Frontal cortex (tissue), 4 donors: Measurements from ENCODE around the gene BRINP3. TPM values are rescaled to one million over a fixed set of nuclear protein-coding genes. Genes with fewer than 3 reads are reported as not detected.
"Not testable (repeated sequence)": the region's sequence is repeated elsewhere in the genome, so short reads cannot be mapped to it uniquely, and the experiment has no call there.

ENCODE experiments used
- DNase-seq, 2 donors: peaks; one replicate each; pipeline ENCODE4 v3.0.0; 2012; ENCODE audit warnings: low spot score in 2 of 2
- FAIRE-seq: peaks from 2 replicates; lab custom pipeline; 2012; peaks lifted over from hg19 to GRCh38; lab: Jason Lieb, UNC
- total RNA-seq: library from RNA; depleted of rRNA; stranded (reverse); fragments of >200 nt; gene quantifications from one replicate; pipeline ENCODE4 v1.2.3, GENCODE V29; 2014
- donor health status: control.
- donor health status: control.
- donor health status: control.

BRINP3 gene
- total RNA-seq, 1 donor from 2014 or later, result 51.8 TPM

DNA sequence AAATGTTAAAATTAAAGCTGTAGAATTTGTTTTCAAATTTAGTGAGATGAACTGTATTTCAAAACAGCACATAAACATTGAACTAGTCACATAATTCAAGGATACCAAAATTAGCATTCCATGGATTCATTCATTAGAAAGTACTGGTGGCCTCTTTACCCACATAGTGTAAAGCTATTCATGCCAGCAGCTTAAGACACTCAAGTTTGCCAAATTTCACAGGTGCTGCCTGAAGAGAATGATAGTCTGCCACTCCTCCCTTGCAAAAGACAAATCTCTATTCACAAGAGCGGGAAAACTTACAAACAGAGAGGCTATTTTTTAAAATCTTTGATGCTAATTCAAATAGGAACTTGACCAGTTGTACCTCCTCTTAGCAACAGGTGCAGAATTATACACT is 337.0 kb downstream of the BRINP3 start:
- DNase-seq (no peak), FAIRE-seq (no peak)

DNA sequence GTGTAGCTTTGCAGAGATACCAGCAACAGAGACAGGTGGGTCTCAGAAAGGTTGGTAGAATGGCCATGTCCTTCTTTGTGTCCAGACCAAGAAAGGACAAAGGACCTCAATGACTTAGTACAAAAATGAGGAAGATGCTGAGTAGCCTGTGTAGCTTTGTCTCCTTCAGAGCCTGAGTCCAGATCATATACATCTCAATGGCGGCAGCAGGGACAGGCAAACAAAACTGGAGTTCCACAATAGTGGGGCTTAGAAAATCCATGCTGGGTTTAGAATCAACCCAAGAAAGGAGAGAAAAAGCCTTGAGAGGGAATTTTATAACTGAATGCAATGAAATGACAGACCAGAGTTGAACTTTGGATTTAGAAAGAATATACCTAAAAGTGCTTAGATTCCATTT is 339.0 kb downstream of the BRINP3 start:
- DNase-seq (no peak), FAIRE-seq (no peak)

DNA sequence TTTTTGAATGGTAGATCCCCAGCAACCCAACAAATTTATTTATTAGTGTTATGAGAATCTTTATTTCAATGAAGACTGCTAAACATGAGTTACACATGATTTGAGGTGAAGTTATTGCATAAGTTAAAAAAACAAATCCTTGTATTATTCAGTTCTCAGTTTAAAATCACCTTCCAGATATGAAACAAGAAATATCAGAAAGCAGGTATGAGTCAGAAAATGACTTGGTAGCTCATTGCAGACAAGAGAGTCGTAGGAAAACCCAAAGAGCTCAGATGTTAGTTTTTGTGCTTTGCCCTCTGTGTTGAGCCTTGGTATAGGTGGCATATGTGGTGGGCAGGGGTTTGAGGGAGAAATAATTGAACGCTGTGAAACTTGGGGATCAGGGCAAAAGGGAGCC is 339.4 kb downstream of the BRINP3 start:
- no peak for FAIRE-seq

DNA sequence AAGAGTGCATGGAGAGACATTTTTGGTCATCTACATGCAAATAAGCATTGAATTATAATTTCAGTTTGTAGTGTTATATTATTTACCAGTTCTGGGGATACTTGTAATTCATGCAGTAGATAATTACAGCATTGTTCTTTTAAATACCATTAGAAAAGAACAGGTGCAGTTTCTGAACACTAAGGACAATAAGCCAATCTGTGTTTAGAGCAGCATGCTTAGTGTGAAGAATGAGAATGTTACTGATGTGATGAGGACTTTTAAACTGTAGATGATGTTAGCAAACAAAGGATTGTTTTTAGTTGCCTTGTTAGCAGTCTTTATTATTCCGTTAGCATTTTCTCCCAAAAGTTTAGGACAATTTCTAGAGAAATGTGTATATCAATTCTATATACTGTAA is 348.3 kb downstream of the BRINP3 start:
- DNase-seq (no peak), FAIRE-seq (no peak)

More for the DNA sequence above, 339.4 kb downstream of the BRINP3 start:
- DNase-seq, result no peak

DNA sequence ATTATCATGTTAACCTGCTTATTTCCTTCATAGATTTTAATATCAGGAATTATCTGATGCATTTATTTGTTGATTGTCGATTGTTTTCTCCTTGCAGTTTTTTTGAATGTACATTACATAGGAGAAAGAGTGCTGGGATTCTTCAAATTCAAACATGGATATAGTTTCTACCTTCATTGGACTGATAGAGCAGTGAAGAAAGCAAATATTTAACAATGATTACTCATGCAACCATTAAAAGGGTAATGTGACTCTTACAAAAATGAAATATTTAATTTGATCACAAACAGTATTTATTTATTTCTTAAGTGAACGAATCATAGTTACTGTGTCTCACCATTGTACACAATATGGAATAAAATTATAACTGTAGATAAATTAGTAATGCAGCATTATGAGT is 350.9 kb downstream of the BRINP3 start:
- no peak for FAIRE-seq
- no peak for DNase-seq

DNA sequence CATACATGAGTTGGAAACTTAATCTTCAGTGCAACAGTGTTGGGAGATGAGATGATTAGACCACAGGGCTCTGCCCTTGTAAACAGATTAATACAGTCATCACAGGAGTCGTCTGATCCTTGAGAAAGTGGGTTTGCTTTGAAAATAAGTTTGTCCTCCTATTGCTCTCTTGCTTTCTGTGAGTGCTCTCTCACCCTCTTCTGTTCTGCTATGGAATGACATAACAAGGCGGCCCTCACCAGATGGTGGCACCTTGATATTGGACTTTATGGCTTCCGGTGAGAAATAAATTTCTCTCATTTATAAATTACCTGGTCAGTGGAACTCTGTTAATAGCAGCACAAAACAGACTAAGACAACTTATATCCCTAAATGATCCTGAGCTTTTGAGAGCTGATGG is 353.6 kb downstream of the BRINP3 start:
- FAIRE-seq (no peak), DNase-seq (no peak)

DNA sequence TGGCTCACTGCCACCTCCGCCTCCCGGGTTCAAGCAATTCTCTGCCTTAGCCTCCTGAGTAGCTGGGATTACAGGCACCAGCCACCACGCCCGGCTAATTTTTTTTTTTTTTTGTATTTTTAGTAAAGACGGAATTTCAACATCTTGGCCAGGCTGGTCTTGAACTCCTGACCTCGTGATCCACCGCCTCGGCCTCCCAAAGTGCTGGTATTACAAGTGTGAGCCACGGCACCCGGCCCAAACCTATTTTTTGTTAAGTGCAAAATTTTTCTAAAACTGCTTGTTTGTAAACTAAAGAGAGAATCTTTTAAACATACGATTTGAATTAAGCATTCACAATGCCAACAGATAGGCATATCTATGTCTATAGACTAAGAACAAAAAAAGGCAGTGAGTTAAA is 357.1 kb downstream of the BRINP3 start:
- FAIRE-seq, DNase-seq: not testable (repeated sequence)

DNA sequence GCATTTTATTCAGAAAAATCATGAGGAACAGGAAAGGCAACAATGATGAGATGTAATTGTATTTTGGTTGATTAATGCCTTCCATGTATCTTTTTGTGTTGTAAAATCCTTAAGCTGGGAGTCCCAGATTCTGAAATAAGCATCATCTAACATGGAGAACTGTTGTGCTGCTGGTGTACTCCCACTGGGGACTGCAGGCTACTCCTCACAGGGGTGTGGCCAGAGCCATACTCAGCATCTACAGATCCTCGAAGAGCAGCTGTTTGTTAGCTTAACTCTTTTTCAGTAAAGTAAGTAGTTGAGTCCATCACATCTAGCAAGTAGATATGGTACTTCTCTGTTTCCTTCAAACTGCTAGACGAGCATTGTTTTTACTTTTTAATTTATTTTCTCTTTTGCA is 358.0 kb downstream of the BRINP3 start:
- no peak for DNase-seq

DNA sequence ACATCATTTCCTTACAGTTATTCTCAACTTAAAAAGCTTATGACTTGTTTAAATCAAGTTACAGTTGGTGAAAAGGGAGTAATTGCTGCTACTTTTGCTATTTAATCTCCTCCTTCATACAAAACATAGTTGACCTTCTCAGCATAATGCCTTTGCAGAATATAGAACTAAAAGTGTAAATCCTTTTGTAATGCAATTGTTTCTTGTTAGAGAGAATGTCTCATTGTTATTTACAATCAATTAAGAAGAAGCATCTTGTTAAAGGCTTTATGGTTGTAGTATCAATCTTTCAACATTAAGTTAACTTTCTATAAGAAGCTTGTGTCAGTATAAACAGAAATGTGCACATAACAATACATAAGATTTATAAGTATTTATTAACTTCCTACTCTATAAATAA is 360.7 kb downstream of the BRINP3 start:
- DNase-seq (no peak), FAIRE-seq (peak; percentile 19)

More for the DNA sequence above, 358.0 kb downstream of the BRINP3 start:
- no peak for FAIRE-seq

DNA sequence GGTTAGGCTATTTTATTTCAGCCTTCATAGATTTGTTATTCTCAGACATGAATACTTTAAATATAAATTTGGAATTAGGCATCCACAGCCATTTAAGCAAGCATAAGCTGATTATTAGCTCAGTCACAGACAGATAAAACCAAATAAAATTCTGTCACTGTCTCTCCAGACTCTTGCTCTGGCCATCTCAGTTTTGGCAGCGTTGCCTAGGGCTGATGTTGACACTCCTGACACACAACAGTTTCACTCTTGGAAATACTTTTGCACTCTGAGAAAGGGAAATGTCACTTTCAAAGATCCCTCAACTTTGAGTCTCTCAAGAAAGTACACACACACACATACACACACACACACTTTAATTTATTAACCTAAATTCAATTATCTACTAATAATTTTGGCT is 372.7 kb downstream of the BRINP3 start:
- FAIRE-seq, result no peak
- DNase-seq, result no peak

DNA sequence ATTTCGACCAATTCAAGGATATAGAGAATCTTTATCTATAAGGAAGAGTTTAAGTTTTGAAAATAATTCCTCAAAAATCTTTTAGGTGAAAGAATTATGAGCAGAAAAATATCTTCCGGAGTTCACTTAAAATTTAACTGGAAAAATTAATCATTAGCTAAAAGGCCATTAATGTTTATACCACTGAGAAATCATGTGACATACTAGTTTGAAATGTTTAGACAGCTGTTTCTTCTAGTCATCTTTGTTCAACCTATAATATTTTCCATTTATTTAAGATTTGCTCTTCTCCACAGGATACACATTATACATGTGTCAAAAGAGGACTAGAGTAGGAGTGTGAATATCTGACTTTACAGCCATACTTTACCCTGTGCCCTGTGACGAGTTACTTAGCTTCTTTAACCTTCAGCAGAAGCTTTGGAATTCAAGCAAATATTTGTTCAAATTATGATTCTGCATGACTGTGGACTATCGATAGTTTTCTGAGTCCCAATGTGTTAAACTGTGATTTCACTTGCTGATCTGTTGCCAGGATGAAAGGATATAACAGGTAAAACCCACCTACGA is 374.8 kb downstream of the BRINP3 start:
- no peak for DNase-seq
- no peak for FAIRE-seq

DNA sequence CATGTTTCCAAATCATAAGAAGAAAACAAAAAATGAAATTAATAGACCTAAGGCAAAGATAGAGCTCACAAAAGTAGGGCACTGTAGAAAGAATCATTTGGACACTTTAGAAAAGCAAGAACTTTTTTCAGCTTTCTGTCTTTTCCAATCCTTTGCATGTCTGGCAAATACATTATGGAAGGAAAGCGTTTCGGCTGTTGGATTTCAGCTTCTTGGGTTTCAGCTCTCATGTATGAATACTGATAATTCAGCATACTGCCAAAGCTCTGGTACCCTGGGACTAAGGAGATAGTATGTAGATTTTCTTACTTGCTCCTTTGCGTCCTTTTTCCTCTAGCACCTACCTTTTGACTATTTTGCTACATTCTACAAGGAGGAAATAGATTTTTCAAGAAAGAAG is 375.9 kb downstream of the BRINP3 start:
- DNase-seq (no peak), FAIRE-seq (no peak)

DNA sequence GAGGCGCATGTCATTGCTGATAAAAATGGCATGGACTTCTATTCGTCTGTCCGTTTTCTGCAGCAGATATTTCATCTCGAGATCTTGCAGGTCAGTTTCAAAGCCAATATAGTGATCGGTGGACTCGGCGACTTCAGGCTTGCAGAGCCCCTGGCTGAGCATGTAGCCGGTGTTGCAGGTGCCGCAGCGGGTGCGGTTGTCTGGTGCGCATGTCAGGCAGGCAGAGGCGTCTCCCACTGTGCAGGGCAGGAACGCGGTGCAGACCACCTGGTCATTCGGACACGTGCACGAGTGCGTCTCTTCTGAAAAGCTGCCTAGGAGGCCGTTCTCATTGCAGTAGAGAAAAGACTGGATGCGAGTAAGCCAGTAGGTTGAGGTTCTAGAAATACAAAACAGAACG is 378.9 kb downstream of the BRINP3 start:
- DNase-seq (no peak), FAIRE-seq (no peak)

DNA sequence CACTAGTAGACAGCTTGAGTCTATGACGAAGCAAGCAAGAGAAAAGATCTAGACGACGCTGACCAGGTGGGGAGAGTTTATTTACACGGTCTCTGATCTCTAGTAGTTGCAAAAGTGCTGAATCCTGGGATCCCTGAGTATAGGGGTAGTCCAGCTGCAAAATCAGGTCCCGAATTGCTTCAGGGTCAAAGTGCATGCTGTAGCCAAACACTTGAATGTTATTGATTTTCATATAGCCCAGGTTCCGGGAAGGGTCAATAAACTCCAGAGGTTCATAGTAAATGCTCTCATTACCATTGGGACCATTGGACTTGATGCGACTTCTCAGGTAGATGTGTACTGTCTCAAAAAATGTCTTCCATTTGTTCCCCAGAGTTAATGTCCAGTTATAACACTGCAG is 379.6 kb downstream of the BRINP3 start:
- no peak for FAIRE-seq

DNA sequence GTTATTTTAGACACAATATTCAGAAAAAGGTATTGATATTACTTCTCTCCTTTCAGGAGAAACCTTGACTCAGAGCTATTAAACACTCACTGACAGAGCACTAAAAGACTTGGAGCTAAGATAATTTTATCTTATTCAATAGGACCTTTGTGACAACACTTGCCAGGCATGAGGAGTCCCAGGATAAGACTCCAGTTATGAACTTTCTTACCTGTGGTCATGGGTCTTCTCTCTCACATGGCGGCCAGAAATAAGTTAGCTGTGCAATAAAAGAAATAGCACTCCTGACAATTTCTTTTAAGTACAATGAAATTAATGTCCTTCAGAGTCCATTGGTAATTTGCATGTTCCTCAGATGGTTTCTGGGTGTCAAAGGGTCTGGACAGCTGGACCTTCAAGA is 382.1 kb downstream of the BRINP3 start:
- FAIRE-seq, result no peak
- DNase-seq, result no peak

More for the DNA sequence above, 379.6 kb downstream of the BRINP3 start:
- no peak for DNase-seq

DNA sequence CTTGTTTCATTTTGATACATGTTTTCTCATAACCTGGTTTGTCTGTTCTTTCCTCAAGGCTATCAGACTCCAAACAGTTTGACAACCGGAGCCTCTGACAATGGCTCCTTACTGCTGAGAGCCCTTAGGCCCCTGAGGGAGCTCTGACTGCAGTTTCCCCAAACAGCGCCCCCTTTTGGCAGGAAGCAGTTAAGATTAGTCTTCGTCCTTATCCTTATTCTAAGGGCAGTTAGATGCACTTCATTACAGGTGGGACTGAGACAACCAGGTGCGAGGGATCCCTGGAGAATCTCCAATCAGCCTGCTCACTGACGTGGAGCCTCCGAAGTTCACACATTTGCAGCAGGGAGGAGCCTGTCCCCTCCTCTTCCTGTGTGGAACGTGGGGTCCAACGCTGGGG is 393.1 kb downstream of the BRINP3 start:
- FAIRE-seq (no peak), DNase-seq (no peak)

DNA sequence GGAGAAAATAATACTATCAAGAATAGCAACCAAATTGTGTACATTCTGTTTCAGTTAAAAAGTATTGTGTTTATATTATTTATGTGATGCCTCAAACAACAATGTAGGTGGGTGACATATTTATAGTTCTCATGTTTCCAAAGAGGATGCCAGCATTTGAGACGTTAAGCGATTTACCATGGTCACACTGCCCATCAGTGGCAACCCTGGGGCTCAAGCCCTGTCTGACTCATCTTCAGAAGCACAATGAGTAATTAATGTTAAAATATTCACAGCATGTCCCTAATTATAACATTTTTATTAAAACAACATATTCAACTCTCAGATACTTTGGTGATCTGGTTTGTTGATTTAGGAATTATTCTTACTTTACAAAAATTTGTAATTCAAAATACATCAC is 409.4 kb downstream of the BRINP3 start:
- DNase-seq (no peak), FAIRE-seq (no peak)

DNA sequence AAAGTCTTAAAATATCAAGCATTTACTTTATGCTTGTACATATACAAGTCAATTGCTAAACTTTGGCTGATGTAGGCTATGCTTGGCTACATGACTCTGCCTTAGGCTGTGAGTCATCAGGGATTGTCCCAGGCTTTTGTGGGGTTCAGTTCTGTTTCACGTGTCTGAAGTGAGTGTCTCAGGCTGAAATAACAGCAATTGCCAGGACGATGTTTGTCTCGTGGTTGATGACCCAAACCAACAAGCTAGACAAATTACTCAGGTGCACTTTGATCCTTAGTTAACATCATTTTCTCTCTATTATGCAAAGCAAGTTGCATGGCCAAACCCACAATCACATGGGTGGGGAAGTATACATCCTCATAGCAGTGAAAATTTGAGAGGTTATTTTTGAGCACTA is 410.1 kb downstream of the BRINP3 start:
- DNase-seq (no peak), FAIRE-seq (no peak)

DNA sequence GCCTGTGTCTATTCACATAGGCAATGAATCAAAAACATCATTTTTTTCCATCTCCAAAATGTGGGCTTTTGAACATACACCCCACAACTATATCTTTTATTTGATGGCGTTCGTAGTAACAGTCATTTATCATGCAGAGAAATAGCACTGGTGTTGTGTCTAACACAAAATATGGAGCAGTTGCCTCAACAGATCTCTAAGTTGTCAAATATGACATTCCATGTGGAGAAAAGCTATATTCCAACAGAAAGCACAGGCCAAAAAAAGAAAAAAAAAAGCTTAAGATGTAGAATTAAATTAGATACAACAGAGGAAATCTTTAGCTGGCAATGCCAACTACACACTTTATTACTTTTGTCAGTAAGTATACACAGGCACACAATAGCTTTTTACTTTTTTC is 411.7 kb downstream of the BRINP3 start:
- no peak for DNase-seq
- FAIRE-seq, result no peak

DNA sequence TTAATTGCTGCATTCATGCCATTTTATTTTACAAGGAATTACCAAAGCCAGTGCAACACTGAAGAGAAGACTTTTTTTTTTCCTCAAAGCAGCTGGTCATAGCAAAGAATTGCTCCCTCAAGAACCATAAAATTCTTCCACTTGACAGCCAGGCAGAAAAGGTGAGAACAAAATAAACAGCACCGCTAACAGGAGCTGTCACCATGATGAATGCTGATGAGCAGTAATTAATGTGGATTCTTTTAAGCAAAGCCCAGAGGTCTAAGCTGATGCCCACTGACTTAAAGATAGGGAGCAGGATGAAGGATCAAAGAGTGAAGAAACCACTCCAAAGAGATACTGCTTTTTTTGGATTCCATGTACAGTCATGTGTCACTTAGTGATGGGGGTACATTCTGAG is 428.4 kb downstream of the BRINP3 start:
- DNase-seq (no peak), FAIRE-seq (no peak)
